Progenitor cell of endocrine pancreas (in vitro differentiated cells): ENCODE measurements around the gene TMC1. TPM values are rescaled to one million over a fixed set of nuclear protein-coding genes. Genes with fewer than 3 reads are reported as not detected.

ENCODE experiments used
- DNase-seq: peaks from one replicate; pipeline ENCODE4 v3.0.0; 2021; ENCODE audit warnings: low spot score; ENCODE audit not compliant: unreplicated experiment
- H3K27ac Mint-ChIP-seq: 2 replicates; pipeline ENCODE4 v1.8.0; 2021; ENCODE audit warnings: mild to moderate bottlenecking, moderate library complexity, mixed read lengths
- H3K27me3 Mint-ChIP-seq: 2 replicates; pipeline ENCODE4 v1.8.0; 2021; ENCODE audit warnings: mixed read lengths
- H3K36me3 Mint-ChIP-seq: 2 replicates; pipeline ENCODE4 v1.8.0; 2022; ENCODE audit warnings: mixed read lengths; ENCODE audit not compliant: insufficient read depth
- H3K4me1 Mint-ChIP-seq: 2 replicates; pipeline ENCODE4 v1.8.0; 2021; ENCODE audit warnings: low read depth, mixed read lengths
- H3K4me3 Mint-ChIP-seq: 2 replicates; pipeline ENCODE4 v1.8.0; 2021; ENCODE audit warnings: low read depth, mild to moderate bottlenecking, moderate library complexity, mixed read lengths
- H3K9me3 Mint-ChIP-seq: 2 replicates; pipeline ENCODE4 v1.8.0; 2021; ENCODE audit warnings: low read depth, mixed read lengths
- CTCF ChIP-seq: fragments of 200-600 bp; sonication (generic); IDR thresholded peaks from one replicate; pipeline ENCODE4 v1.5.0; 2021; ENCODE audit warnings: antibody characterized with exemption, mild to moderate bottlenecking; ENCODE audit not compliant: unreplicated experiment
- total RNA-seq: library from RNA; stranded (reverse); gene quantifications from 2 replicates; pipeline ENCODE4 v1.2.1, GENCODE V29; 2021

TMC1 gene
- total RNA-seq, 1 donor from 2014 or later: not detected

DNA sequence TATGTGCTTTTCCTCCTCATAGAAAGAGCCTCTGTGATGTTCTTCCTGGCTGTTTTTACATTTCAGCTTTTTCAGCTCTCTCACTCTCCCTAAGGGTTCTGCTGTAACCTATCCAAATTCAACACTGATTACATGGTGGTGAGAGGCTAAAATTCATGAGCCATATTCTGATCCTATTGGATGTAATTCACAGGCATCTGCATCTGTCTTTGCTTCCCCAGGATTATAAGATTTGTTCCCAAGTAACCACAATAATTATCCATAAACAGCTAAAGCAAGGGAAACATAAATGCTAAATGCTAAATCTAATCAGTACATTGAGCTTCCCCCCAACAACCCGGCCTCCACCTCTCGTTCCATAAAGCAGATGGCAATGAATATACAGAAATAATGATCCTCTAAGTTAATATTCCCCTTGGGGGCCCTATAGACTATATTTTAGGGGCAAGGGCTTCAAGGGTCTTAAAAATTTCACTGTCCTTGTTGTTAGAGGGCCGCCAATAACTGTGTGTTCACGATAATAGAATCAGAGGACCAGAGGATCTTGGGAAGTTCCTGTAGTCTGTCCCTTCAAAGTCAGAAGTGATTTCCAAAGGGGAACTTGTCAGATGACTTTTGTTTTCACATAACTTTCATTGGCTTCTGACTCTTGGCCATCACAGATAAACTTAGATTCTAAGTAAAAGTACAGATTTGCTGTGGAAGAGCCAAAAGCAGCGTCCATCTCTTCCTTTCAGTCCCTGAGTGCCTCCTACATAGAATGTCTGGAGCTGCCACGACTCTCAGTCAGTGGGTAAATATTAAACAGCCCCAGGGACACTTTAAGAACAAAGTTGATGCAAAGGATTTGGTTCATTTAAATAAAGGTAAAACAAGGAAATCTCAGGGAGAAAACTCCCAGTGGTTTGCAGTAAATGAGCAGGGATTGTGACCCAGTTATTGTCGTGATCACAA, 305.9 kb downstream of the TMC1 start:
- H3K9me3 Mint-ChIP-seq: no peaks in the 10 kb centered on the region
- peaks cover 33% of the 10 kb centered on the region for H3K4me1 Mint-ChIP-seq
- no peak for DNase-seq
- H3K36me3 Mint-ChIP-seq: no peaks in the 10 kb centered on the region
- peak overlapping the region; percentile 8 for H3K4me3 Mint-ChIP-seq
- no peak for TF ChIP-seq CTCF
- no peaks in the 10 kb centered on the region for H3K27me3 Mint-ChIP-seq
- peak overlapping the region; percentile 94 for H3K27ac Mint-ChIP-seq

- no peaks in the 10 kb centered on the region for H3K36me3 Mint-ChIP-seq
- TF ChIP-seq CTCF: no peak
- H3K4me3 Mint-ChIP-seq: peak overlapping the region; percentile 8
- DNase-seq: no peak
- peak overlapping the region; percentile 94 for H3K27ac Mint-ChIP-seq
- H3K4me1 Mint-ChIP-seq: peaks cover 30% of the 10 kb centered on the region
- no peaks in the 10 kb centered on the region for H3K27me3 Mint-ChIP-seq
- H3K9me3 Mint-ChIP-seq: no peaks in the 10 kb centered on the region
Measured at GRCh38 chr9:72827950-72828731, 306.7 kb downstream of the TMC1 start.

- no peaks in the 10 kb centered on the region for H3K36me3 Mint-ChIP-seq
- no peak for DNase-seq
- H3K9me3 Mint-ChIP-seq: no peaks in the 10 kb centered on the region
- no peak overlapping the region for H3K4me3 Mint-ChIP-seq
- H3K4me1 Mint-ChIP-seq: peaks cover 27% of the 10 kb centered on the region
- no peaks in the 10 kb centered on the region for H3K27me3 Mint-ChIP-seq
- no peak for TF ChIP-seq CTCF
- H3K27ac Mint-ChIP-seq: no peak overlapping the region
Measured at GRCh38 chr9:72834994-72835393, 313.6 kb downstream of the TMC1 start.

GRCh38 chr9:72836790-72837189, 315.4 kb downstream of the TMC1 start:
- Mint-ChIP-seq H3K4me1 (peaks cover 27% of the 10 kb centered on the region), H3K4me3 (no peak overlapping the region), H3K27me3 (no peaks in the 10 kb centered on the region), H3K27ac (no peak overlapping the region), H3K9me3 (no peaks in the 10 kb centered on the region), H3K36me3 (no peaks in the 10 kb centered on the region)
- no peak for TF ChIP-seq CTCF
- no peak for DNase-seq

GRCh38 chr9:72839085-72839484, 317.7 kb downstream of the TMC1 start:
- Mint-ChIP-seq H3K27ac (no peak overlapping the region), H3K4me3 (no peak overlapping the region), H3K36me3 (no peaks in the 10 kb centered on the region), H3K9me3 (no peaks in the 10 kb centered on the region), H3K27me3 (no peaks in the 10 kb centered on the region), H3K4me1 (peaks cover 25% of the 10 kb centered on the region)
- no peak for DNase-seq
- TF ChIP-seq CTCF: no peak
